ENCODE measurements around the gene LSMEM2.
A peak's percentile ranks its signal among the peaks of the same experiment; 100 is the strongest.

LSMEM2 gene

GRCh38 chr3:50322386-50323091, 43.7 kb downstream of the LSMEM2 start, which contains the start of gene HYAL2:
Gene HYAL2 (minus strand): TSS chr3:50322745. CDS start chr3:50320489, 2,256 bp downstream.
- DNase-seq (ENCODE audit: low spot score) = no peak

DNA sequence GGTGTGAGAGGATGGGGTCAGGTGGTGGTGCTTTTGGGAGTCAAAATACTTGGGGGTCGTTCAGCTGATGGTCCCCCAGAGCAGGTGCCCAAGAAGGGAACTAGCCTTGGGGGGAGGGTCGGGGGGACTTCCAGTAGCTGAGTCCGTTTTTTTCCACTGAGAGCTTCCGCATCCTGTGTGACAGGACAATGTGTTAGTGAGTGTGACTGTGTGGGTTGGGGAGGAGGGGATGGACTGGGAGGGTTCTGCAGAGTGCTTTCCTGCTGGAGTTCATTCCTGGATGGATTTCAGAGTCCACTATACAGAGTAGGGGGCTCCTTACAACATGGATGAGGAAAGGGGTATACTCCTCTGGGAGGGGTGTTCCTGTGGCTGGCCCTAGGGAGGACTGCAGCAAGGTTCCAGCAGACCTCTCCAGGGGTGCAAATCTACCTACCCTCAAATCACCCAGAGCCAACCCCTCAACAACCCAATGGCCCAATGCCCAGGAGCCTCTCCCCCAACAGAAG, 44.3 kb downstream of the LSMEM2 start:
- no peak for DNase-seq (ENCODE audit: low spot score)

- DNase-seq (ENCODE audit: low spot score) = no peak
Observed at GRCh38 chr3:50323614-50324199, 44.8 kb downstream of the LSMEM2 start.

DNA sequence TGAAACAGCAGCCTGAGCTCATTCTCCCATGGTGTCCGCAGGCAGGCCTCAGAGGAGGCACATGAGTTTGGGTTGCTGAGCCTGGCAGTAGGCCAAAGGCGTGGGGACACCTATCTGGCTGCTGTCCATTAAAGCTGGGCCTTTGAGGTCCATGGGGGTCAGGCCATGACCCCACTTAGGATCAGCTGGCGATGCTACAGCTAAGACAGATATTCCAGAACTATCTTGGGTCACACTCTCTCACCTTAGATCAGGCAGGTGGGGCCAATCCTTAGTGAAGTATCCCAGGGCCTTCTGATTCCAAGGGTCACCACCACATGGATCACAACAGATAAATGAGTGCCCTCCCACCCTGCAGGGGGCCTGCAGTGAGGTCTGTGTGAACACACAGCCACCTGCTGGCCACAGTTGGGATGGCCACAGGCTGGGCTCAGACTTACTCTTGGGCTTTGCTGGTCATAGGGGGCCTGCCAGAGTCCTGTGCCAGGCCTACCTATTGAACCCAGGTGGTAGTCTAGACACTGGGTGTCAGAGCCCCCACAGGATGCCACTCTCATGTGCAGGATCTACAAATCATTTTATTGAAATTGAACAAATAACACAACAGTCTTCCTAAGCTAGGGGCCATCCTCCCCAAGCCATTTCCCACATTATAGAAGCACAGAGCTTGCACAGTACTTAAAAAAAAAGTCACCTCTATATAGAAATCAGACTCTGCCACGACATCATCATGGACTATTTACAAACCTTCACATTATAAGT, 45.6 kb downstream of the LSMEM2 start:
- DNase-seq (ENCODE audit: low spot score) = peak; percentile 88

DNA sequence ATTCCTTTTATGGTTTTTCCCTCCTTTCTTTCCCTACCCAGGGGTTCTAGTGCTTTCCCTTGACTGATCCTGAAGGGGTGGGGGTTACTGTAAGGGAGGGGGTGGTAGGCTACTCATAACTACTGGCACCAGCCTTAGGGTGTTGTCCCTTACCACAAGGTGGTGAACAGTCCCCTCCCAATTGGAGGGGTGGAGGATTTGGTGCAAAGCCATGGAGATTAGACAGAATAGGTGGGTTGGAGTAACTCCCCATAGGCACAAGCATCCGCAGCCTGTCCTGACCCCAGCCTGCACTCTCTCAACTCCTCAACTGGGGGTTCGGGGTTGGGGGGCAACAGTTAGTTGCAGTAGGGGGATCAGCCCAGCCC, 46.2 kb downstream of the LSMEM2 start:
- DNase-seq (ENCODE audit: low spot score) = no peak

GRCh38 chr3:50325497-50326181, 46.8 kb downstream of the LSMEM2 start:
- no peak for DNase-seq (ENCODE audit: low spot score)

DNA sequence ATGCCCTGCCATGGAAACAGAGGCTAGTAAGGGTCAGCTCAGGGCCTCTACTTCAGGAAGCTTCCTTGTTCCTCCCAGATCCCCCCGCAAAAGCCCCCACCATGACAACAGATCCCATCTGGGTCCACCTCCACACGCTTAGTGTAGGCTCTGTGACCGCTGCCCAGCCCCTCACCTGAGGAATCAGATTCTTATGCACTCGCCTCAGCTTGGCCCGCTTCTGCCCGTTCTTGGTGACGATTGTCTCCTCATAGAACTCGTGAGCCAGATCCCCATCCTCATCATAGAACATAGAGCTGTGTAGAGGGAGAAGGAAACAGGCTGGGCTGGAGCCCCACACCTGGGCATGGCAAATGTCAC, 47.3 kb downstream of the LSMEM2 start:
- no peak for DNase-seq (ENCODE audit: low spot score)

DNA sequence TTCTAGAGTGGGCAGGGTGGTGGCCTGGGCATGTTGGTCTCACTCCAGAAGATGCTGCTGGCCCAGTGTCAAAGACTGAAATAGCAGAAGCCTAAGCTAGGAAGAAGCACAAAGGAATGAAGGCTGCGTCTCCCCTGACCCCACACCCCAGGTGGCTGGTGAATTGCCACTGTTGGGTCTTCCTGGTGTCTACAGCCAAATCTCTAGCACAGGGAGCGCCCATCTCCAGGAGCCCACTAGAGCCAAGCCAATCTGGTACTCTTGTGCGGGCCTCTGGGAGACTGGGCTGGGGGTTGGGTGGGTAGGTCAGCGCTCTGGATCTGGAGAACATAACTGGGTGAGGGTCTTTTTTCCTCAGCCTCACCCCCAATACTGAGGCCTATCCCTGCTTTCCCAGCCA, 48.2 kb downstream of the LSMEM2 start:
- no peak for DNase-seq (ENCODE audit: low spot score)

GRCh38 chr3:50327943-50328691, 49.2 kb downstream of the LSMEM2 start, which contains the start of gene TUSC2:
Gene TUSC2 (minus strand): TSS chr3:50328223. CDS start chr3:50328099, 124 bp downstream.
- peak; percentile 98 for DNase-seq (ENCODE audit: low spot score)

DNA sequence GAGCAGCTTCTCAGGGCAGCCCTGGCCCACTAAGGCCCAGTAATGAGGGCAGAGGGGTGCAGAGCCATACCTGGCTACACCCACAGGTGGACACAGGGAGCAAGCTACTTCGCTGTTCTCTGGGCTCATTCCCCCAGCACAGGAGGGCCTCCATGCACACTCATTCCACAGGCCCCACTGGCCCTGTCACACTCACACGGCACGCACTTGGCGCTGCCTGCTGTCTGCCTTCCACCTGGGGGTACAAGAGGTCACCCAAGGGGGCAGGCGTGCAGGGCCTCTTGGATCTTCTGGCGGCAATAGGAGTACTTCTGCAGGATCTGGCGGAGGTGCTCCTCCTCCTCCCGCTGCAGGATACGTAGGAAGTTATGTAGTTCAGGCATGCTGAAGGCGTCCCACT, 51.4 kb downstream of the LSMEM2 start:
- no peak for DNase-seq (ENCODE audit: low spot score)

DNA sequence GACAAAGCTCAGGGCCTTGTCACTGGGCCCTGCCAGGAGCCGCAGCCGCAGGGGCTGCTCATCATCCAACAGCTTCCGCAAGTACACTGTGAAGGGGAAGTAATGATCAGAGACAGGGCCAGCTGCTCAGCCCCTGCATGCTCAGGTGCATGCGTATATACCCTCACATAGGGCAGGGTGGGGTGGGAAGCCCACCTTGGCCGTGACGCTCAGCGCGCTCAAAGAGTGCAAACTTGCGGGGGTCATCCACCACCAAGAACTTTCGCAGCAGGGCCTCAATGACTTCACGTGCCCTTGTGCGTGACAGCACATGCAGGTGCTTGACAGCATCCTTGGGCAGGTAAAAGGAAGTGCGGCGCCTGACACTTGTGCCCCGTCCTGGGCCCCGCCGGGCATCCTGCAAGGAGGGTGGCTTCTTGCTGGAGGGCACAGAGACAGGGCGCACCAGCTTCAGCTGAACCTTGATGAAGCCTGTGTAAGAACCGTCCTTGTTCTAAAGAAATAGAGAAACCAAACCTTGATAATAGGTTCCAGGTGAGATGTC, 52.5 kb downstream of the LSMEM2 start:
- DNase-seq (ENCODE audit: low spot score) = no peak

- DNase-seq (ENCODE audit: low spot score) = no peak
Observed at GRCh38 chr3:50333744-50334328, 54.9 kb downstream of the LSMEM2 start.

GRCh38 chr3:50334339-50335075, 55.6 kb downstream of the LSMEM2 start:
- no peak for DNase-seq (ENCODE audit: low spot score)

DNA sequence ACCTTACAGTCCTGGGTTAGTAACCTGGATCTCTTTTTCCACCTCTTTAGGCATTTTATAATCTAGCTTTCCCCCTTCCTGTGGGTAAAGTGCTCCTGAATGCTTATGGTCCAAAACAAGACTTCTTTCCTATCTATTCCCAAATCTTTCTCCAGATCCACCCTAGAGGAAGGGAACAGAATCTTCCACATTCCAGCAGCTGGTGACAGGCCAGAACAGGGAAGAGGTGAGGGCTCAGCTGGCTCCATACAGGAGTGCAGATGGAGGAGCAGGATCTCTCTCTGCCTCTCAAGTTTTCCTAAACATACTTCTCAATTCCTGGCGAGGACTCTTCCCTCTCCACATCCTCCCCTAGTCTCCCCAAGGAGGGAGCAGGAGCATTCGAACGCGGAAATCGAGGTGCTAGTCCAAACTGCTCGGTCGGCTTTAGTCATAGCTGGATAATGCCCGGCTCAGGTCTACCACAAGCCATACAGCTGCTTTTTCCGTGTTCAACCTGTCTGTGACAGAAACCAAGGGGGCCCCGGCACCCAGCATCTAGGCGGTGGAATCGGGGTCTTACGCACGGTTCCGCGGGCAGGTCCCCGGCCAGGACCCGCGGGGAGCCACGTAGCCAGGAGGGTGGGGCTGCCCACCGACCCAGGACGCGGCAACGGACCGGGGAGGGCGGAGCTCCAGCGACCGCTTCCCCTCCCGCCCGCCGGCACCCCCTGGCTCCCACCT, 57.7 kb downstream of the LSMEM2 start:
- no peak for DNase-seq (ENCODE audit: low spot score)

- peak; percentile 99 for DNase-seq (ENCODE audit: low spot score)
Observed at GRCh38 chr3:50337175-50337861, 58.4 kb downstream of the LSMEM2 start.

Measured in HuH-7 (cell line).